HepG2 (cell line): Measurements from ENCODE around the gene FAM43A. TPM values are rescaled to one million over a fixed set of nuclear protein-coding genes. Genes with fewer than 3 reads are reported as not detected.

ENCODE experiments used
- ADNP ChIP-seq: sonication (generic); formaldehyde crosslinking; IDR thresholded peaks from 2 replicates; pipeline ENCODE4 v1.4.0; 2020; ENCODE audit warnings: missing genetic modification reagents
- KLF11 ChIP-seq: IDR thresholded peaks from 2 replicates; pipeline ENCODE4 v1.6.1; 2016; ENCODE audit warnings: missing compliant biosample characterization
- MIER3 ChIP-seq: IDR thresholded peaks from 2 replicates; pipeline ENCODE4 v1.6.1; 2016; ENCODE audit warnings: missing compliant biosample characterization, borderline replicate concordance
- MTF1 ChIP-seq: sonication (generic); formaldehyde crosslinking; IDR thresholded peaks from 2 replicates; pipeline ENCODE4 v1.5.0; 2020; ENCODE audit warnings: missing genetic modification reagents
- NCOA5 ChIP-seq: sonication (generic); formaldehyde crosslinking; IDR thresholded peaks from 2 replicates; pipeline ENCODE4 v1.4.0; 2020; ENCODE audit warnings: missing genetic modification reagents
- TBX3 ChIP-seq: fragments of 450-650 bp; IDR thresholded peaks from 2 replicates; pipeline ENCODE4 v1.6.1; 2017; ENCODE audit warnings: antibody characterized with exemption, mild to moderate bottlenecking, inconsistent platforms, borderline replicate concordance
- ZBTB49 ChIP-seq: sonication (generic); formaldehyde crosslinking; IDR thresholded peaks from 2 replicates; pipeline ENCODE4 v1.4.0; 2020; ENCODE audit warnings: missing genetic modification reagents, borderline replicate concordance
- ZFP91 ChIP-seq: sonication (generic); formaldehyde crosslinking; IDR thresholded peaks from 2 replicates; pipeline ENCODE4 v1.9.0; 2022; ENCODE audit warnings: missing genetic modification reagents, mild to moderate bottlenecking, borderline replicate concordance
- ZNF264 ChIP-seq: sonication (generic); formaldehyde crosslinking; IDR thresholded peaks from 2 replicates; pipeline ENCODE4 v1.4.0; 2020; ENCODE audit warnings: missing genetic modification reagents
- ZNF33B ChIP-seq: sonication (generic); formaldehyde crosslinking; IDR thresholded peaks from 2 replicates; pipeline ENCODE4 v1.5.1; 2020; ENCODE audit warnings: mild to moderate bottlenecking, missing genetic modification reagents
- ZNF614 ChIP-seq: IDR thresholded peaks from 2 replicates; pipeline ENCODE4 v1.6.1; 2018; ENCODE audit warnings: missing biosample characterization, missing genetic modification reagents, inconsistent platforms, borderline replicate concordance
- ZNF883 ChIP-seq: sonication (generic); formaldehyde crosslinking; IDR thresholded peaks from 2 replicates; pipeline ENCODE4 v1.5.1; 2020; ENCODE audit warnings: mild to moderate bottlenecking, missing genetic modification reagents; ENCODE audit errors: not compliant biosample characterization
- polyA plus RNA-seq, 8 experiments: library from polyadenylated mRNA; depleted of rRNA in 3 of 8; stranded (reverse) in 7 of 8; unstranded in 1 of 8; fragments of >200 nt; fragmentation: Illumina TruSeq in 4 of 8; extraction: Trizol in 4 of 8; gene quantifications; 2 replicates each; pipeline versions ENCODE4 v1.2.1 to v1.2.3, GENCODE V29; 2011 to 2016; ENCODE audit warnings: low read depth in 4 of 8, missing spikeins in 1 of 8, mixed read lengths in 1 of 8; ENCODE audit not compliant: insufficient read depth in 1 of 8
- total RNA-seq, 5 experiments: library from RNA; depleted of rRNA; stranded (reverse); fragments of >200 nt; fragmentation: Illumina TruSeq; extraction: Trizol; gene quantifications; 2 replicates each; pipeline ENCODE4 v1.2.3, GENCODE V29; 2016; ENCODE audit warnings: low read depth in 1 of 5
- TF ChIP-seq, protein P1 (sequence below): sonication (generic); formaldehyde crosslinking; IDR thresholded peaks from 2 replicates; pipeline ENCODE4 v1.4.0; 2020; ENCODE audit warnings: missing genetic modification reagents, low read depth, mild to moderate bottlenecking, borderline replicate concordance
- TF ChIP-seq, protein P2 (sequence below): sonication (generic); formaldehyde crosslinking; IDR thresholded peaks from 2 replicates; pipeline ENCODE4 v1.5.1; 2020; ENCODE audit warnings: mild to moderate bottlenecking, missing genetic modification reagents, moderate library complexity

FAM43A gene
- total and polyA plus RNA-seq, 2 of the 13 experiments (the other 11 are each of a cell fraction or from before 2014, with no cell fraction given) = 0.91 to 1.8 TPM

DNA sequence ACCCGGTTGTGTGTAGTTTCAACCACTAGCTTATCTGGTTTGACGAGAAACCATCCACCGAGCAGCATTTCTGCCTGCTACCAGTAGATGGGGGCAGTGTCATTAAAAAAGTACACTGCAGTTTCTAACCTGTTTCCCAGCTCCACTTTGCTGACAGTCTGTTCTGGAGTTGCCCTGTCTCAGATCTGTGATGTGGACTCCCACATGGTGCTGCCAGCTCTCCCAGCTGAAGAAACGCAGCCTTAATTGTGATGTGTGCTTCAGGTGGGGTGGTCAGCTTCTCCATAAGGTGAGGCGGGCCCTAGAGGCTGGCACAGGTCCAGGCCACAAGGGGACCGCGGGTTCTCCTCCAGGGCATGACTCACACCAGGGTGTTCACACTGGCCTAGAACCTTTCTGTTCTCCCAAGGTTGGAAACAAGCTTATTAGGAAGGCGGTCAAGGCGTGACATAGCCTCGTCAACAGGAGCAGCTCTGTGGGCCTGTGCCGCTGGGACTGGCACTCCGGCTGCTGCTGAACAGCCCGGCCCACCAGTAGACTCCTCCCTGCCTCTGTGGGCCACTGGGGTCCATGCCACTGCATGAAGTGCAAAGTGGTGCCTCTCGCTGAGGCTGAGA lies 2.9 kb upstream of the FAM43A start (continued):
- no peak for TF ChIP-seq ZBTB49 (CRISPR knock-in tag)
- no peak for TF ChIP-seq MIER3 (CRISPR knock-in tag)
- TF ChIP-seq ZNF614 (CRISPR knock-in tag) = peak; percentile 22; the same call in 1 of the 2 replicates
- no peak for TF ChIP-seq TBX3
- TF ChIP-seq ZNF883 (CRISPR knock-in tag) = peak; percentile 65
- no peak for TF ChIP-seq ZNF264 (CRISPR knock-in tag)
- TF ChIP-seq, protein P1, sequence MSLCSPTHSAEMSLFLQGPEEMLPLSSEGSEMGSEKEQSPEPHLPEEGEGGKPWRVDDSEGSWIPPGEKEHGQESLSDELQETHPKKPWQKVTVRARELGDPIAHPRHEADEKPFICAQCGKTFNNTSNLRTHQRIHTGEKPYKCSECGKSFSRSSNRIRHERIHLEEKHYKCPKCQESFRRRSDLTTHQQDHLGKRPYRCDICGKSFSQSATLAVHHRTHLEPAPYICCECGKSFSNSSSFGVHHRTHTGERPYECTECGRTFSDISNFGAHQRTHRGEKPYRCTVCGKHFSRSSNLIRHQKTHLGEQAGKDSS (CRISPR knock-in tag) = no peak
- TF ChIP-seq KLF11 (CRISPR knock-in tag) = 0 out of 2 replicates have a peak, but pooled peaks have one; percentile 44
- no peak for TF ChIP-seq NCOA5
- no peak for TF ChIP-seq MTF1 (CRISPR knock-in tag)
- TF ChIP-seq ADNP (CRISPR knock-in tag) = no peak
- TF ChIP-seq, protein P2, sequence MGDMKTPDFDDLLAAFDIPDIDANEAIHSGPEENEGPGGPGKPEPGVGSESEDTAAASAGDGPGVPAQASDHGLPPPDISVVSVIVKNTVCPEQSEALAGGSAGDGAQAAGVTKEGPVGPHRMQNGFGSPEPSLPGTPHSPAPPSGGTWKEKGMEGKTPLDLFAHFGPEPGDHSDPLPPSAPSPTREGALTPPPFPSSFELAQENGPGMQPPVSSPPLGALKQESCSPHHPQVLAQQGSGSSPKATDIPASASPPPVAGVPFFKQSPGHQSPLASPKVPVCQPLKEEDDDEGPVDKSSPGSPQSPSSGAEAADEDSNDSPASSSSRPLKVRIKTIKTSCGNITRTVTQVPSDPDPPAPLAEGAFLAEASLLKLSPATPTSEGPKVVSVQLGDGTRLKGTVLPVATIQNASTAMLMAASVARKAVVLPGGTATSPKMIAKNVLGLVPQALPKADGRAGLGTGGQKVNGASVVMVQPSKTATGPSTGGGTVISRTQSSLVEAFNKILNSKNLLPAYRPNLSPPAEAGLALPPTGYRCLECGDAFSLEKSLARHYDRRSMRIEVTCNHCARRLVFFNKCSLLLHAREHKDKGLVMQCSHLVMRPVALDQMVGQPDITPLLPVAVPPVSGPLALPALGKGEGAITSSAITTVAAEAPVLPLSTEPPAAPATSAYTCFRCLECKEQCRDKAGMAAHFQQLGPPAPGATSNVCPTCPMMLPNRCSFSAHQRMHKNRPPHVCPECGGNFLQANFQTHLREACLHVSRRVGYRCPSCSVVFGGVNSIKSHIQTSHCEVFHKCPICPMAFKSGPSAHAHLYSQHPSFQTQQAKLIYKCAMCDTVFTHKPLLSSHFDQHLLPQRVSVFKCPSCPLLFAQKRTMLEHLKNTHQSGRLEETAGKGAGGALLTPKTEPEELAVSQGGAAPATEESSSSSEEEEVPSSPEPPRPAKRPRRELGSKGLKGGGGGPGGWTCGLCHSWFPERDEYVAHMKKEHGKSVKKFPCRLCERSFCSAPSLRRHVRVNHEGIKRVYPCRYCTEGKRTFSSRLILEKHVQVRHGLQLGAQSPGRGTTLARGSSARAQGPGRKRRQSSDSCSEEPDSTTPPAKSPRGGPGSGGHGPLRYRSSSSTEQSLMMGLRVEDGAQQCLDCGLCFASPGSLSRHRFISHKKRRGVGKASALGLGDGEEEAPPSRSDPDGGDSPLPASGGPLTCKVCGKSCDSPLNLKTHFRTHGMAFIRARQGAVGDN (CRISPR knock-in tag) = peak; percentile 78
- TF ChIP-seq ZNF33B (CRISPR knock-in tag) = no peak
- TF ChIP-seq ZFP91 = peak; percentile 69; the same call in 1 of the 2 replicates
